Glutamatergic neuron (in vitro differentiated cells): Measurements from ENCODE around the gene MOV10L1. TPM values are rescaled to one million over a fixed set of nuclear protein-coding genes. Genes with fewer than 3 reads are reported as not detected.

Experiments used
- DNase-seq: peaks from one replicate; pipeline ENCODE4 v3.0.0; 2022
- H3K27ac Mint-ChIP-seq: one replicate; pipeline ENCODE4 v1.8.0; 2020; ENCODE audit warnings: mild to moderate bottlenecking, mixed read lengths, inconsistent platforms; ENCODE audit not compliant: unreplicated experiment
- H3K27me3 Mint-ChIP-seq: one replicate; pipeline ENCODE4 v1.8.0; 2020; ENCODE audit warnings: mild to moderate bottlenecking, moderate library complexity, mixed read lengths, inconsistent platforms; ENCODE audit not compliant: unreplicated experiment
- H3K36me3 Mint-ChIP-seq: one replicate; pipeline ENCODE4 v1.8.0; 2020; ENCODE audit warnings: mild to moderate bottlenecking, mixed read lengths, inconsistent platforms; ENCODE audit not compliant: unreplicated experiment
- H3K4me1 Mint-ChIP-seq: one replicate; pipeline ENCODE4 v1.8.0; 2020; ENCODE audit warnings: mild to moderate bottlenecking, low read depth, mixed read lengths, inconsistent platforms; ENCODE audit not compliant: unreplicated experiment
- H3K4me3 Mint-ChIP-seq: one replicate; pipeline ENCODE4 v1.8.0; 2020; ENCODE audit warnings: mild to moderate bottlenecking, mixed read lengths, inconsistent platforms; ENCODE audit not compliant: unreplicated experiment
- H3K9me3 Mint-ChIP-seq: one replicate; pipeline ENCODE4 v1.8.0; 2020; ENCODE audit warnings: mild to moderate bottlenecking, moderate library complexity, mixed read lengths, inconsistent platforms; ENCODE audit not compliant: unreplicated experiment
- total RNA-seq: library from RNA; stranded (reverse); fragmentation: NEBNext Ultra II Directional; extraction: Animal tissue kit (Norgen Biotek cat#: 25700); gene quantifications from one replicate; pipeline ENCODE4 v1.2.1, GENCODE V29; 2021; ENCODE audit not compliant: unreplicated experiment
- TF ChIP-seq, protein P1 (sequence below): fragments of 200-600 bp; sonication (generic); IDR thresholded peaks from one replicate; pipeline ENCODE4 v1.5.0; 2021; ENCODE audit not compliant: partially characterized antibody, unreplicated experiment

Gene MOV10L1
- total RNA-seq, 1 donor from 2014 or later = 0.34 TPM

DNA sequence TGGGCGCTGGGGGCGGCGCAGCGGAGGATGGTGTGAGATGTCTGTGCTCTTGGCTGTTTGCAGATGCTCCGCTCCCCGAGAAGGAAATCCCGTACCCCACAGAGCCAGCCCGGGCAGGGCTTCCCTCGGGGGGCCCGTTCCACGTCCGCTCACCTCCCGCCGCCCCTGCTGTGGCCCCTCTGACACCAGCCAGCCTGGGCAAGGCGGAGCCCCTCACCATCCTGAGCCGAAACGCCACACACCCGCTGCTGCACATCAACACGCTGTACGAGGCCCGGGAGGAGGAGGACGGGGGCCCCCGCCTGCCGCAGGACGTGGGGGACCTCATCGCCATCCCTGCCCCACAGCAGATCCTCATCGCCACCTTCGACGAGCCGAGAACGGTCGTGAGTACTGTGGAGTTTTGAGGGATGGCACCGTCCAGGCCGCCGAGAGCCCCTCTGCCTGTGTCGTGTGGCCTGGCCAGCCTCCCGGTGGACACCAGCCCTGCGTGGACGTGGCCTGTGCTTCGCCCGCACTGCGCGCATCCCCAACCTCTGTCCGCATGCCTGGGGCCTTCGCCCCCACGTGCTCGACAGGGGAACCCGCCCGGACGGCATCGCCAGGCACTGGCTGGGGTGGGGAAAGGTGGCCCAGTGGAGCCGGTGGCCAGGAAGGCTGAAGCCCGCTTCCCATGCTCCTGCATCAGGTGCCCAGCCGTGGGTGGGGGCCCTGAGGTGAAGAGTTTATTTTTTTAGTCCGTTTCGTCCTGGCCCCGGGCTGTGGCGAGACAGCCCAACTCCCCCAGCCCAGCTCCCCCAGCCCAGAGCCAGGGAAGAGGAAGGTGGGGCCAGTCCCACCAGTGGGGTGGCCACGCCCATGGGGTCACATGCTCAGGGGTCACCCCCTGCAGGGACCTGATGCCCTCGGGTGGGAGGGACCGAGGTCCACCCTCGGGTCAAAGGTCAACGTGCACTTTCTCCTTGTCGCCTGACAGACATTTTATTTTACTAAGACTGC lies 89.4 kb downstream of the MOV10L1 start:
- Mint-ChIP-seq H3K36me3 (no peaks in the 10 kb centered on the region), H3K4me3 (peak overlapping the region; percentile 50), H3K4me1 (peaks cover 6% of the 10 kb centered on the region), H3K27ac (no peak overlapping the region), H3K27me3 (peaks cover 8% of the 10 kb centered on the region), H3K9me3 (peaks cover 2% of the 10 kb centered on the region)
- TF ChIP-seq, protein P1, sequence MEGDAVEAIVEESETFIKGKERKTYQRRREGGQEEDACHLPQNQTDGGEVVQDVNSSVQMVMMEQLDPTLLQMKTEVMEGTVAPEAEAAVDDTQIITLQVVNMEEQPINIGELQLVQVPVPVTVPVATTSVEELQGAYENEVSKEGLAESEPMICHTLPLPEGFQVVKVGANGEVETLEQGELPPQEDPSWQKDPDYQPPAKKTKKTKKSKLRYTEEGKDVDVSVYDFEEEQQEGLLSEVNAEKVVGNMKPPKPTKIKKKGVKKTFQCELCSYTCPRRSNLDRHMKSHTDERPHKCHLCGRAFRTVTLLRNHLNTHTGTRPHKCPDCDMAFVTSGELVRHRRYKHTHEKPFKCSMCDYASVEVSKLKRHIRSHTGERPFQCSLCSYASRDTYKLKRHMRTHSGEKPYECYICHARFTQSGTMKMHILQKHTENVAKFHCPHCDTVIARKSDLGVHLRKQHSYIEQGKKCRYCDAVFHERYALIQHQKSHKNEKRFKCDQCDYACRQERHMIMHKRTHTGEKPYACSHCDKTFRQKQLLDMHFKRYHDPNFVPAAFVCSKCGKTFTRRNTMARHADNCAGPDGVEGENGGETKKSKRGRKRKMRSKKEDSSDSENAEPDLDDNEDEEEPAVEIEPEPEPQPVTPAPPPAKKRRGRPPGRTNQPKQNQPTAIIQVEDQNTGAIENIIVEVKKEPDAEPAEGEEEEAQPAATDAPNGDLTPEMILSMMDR = no peak
- DNase-seq = peak; percentile 33

- H3K27me3 Mint-ChIP-seq = peaks cover 8% of the 10 kb centered on the region
- no peak for DNase-seq
- H3K27ac Mint-ChIP-seq = no peak overlapping the region
- peaks cover 6% of the 10 kb centered on the region for H3K4me1 Mint-ChIP-seq
- peak overlapping the region; percentile 50 for H3K4me3 Mint-ChIP-seq
- no peaks in the 10 kb centered on the region for H3K36me3 Mint-ChIP-seq
- peaks cover 2% of the 10 kb centered on the region for H3K9me3 Mint-ChIP-seq
- TF ChIP-seq, protein P1 = no peak
These were observed 90.3 kb downstream of the MOV10L1 start for GRCh38 chr22:50179937-50180726.

DNA sequence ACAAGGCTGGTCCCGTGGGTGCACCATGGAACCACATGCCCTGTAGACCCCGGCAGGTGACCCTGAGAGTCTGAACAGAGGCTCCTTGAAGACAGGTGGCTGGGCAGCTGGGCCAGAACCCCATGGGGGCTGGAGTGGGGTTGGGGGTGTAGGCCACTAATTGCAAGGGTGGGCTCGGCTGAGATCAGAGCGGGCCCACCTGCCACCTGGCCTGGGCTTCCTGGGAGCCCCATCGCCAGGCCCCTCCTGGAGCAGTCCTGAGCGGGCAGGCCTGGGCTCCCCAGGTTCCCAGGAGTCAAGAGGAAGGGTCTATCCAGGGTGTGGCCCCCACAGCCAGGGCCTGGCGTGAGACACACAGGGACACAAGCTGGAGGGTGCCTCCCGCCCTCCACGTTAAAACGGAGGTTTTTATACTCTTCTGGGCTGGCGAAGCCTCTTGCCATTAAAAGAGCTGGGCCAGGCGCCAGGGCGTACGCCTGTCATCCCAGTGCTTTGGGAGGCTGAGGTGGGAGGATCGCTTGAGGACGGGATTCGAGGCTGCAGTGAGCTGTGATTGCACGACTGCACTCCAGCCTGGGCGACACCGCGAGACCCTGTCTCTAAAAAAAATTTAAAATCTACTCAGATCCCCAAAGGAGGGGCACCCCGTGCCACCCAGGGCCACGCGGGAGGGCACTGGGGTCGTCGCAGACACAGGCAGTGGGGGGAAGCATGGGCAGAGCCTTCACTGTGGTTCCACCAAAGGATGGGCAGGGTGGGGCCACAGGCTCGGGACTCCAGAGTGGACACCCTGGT lies 91.1 kb downstream of the MOV10L1 start:
- TF ChIP-seq, protein P1 = no peak
- no peak overlapping the region for H3K27ac Mint-ChIP-seq
- no peaks in the 10 kb centered on the region for H3K36me3 Mint-ChIP-seq
- no peak overlapping the region for H3K4me3 Mint-ChIP-seq
- H3K9me3 Mint-ChIP-seq = peaks cover 2% of the 10 kb centered on the region
- H3K27me3 Mint-ChIP-seq = peaks cover 10% of the 10 kb centered on the region
- peaks cover 4% of the 10 kb centered on the region for H3K4me1 Mint-ChIP-seq
- DNase-seq = no peak

- H3K36me3 Mint-ChIP-seq = no peaks in the 10 kb centered on the region
These were observed 92.6 kb downstream of the MOV10L1 start for GRCh38 chr22:50182176-50183081.

More at GRCh38 chr22:50182176-50183081, 92.6 kb downstream of the MOV10L1 start:
- Mint-ChIP-seq H3K9me3 (peaks cover 6% of the 10 kb centered on the region), H3K27ac (no peak overlapping the region), H3K27me3 (peaks cover 10% of the 10 kb centered on the region), H3K4me1 (peaks cover 6% of the 10 kb centered on the region), H3K4me3 (no peak overlapping the region)
- DNase-seq = no peak
- TF ChIP-seq, protein P1 = no peak
